Measurements from ENCODE around the gene MRPL57.
"Not testable (repeated sequence)": the region's sequence is repeated elsewhere in the genome, so short reads cannot be mapped to it uniquely, and the experiment has no call there.

DNA sequence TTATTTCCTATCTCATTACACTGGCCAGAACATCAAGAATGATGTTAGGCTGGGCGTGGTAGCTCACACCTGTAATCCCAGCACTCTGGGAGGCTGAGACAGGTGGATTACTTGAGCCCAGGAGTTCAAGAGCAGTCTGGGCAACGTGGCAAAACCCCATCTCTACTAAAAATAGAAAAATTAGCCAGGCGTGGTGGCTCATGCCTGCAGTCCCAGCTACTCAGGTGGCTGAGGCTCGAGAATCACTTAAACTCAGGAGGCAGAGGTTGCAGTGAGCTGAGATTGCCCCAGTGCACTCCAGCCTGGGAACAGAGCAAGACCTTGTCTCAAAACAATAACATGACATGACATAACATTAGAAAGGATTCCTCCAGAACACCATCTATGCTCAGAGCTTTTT lies 10.9 kb upstream of the MRPL57 start:
- TF ChIP-seq, protein P1, sequence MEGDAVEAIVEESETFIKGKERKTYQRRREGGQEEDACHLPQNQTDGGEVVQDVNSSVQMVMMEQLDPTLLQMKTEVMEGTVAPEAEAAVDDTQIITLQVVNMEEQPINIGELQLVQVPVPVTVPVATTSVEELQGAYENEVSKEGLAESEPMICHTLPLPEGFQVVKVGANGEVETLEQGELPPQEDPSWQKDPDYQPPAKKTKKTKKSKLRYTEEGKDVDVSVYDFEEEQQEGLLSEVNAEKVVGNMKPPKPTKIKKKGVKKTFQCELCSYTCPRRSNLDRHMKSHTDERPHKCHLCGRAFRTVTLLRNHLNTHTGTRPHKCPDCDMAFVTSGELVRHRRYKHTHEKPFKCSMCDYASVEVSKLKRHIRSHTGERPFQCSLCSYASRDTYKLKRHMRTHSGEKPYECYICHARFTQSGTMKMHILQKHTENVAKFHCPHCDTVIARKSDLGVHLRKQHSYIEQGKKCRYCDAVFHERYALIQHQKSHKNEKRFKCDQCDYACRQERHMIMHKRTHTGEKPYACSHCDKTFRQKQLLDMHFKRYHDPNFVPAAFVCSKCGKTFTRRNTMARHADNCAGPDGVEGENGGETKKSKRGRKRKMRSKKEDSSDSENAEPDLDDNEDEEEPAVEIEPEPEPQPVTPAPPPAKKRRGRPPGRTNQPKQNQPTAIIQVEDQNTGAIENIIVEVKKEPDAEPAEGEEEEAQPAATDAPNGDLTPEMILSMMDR (IDR thresholded peaks at IDR 0.05): not testable (repeated sequence)
- TF ChIP-seq POLR2A (IDR thresholded peaks at IDR 0.05): not testable (repeated sequence)
